Uterus (tissue), 2 donors: ENCODE results near the gene MAMDC2.

Source experiments
- POLR2A ChIP-seq, 2 donors: fragments of 450-650 bp; IDR thresholded peaks; one replicate each; pipeline ENCODE4 v1.6.1; 2016; ENCODE audit warnings: antibody characterized with exemption in 2 of 2, mild to moderate bottlenecking in 1 of 2, moderate library complexity in 1 of 2
- TF ChIP-seq, protein P1 (sequence below), 4 experiments: fragments of 200-600 bp in 2 of 4; fragments of 450-650 bp in 2 of 4; sonication (generic) in 2 of 4; IDR thresholded peaks; one replicate each; pipeline ENCODE4 v1.5.1; 2016 to 2019; ENCODE audit warnings: antibody characterized with exemption in 4 of 4, mild to moderate bottlenecking in 2 of 4, moderate library complexity in 1 of 4

DNA sequence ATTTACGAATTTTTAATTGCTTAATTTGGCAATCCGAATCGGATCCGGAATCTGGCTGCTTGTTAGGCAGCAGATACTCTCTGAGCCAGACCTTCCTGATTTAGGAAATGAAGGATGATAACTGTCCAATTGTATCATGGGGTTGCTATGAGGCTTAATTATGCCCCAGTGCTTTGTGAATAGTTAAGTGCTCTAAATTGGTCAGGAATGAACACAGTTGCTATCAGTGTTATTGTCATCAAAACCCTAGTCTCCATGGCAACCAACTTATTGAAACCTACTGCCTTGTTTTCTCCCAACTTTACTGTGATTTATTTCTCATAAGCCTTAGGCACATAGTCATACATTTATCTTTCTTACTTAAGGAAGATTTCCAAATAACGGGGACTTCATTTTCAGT lies 47.9 kb downstream of the MAMDC2 start:
- TF ChIP-seq, protein P1, sequence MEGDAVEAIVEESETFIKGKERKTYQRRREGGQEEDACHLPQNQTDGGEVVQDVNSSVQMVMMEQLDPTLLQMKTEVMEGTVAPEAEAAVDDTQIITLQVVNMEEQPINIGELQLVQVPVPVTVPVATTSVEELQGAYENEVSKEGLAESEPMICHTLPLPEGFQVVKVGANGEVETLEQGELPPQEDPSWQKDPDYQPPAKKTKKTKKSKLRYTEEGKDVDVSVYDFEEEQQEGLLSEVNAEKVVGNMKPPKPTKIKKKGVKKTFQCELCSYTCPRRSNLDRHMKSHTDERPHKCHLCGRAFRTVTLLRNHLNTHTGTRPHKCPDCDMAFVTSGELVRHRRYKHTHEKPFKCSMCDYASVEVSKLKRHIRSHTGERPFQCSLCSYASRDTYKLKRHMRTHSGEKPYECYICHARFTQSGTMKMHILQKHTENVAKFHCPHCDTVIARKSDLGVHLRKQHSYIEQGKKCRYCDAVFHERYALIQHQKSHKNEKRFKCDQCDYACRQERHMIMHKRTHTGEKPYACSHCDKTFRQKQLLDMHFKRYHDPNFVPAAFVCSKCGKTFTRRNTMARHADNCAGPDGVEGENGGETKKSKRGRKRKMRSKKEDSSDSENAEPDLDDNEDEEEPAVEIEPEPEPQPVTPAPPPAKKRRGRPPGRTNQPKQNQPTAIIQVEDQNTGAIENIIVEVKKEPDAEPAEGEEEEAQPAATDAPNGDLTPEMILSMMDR (IDR thresholded peaks at IDR 0.05): no peak
- no peak for TF ChIP-seq POLR2A (IDR thresholded peaks at IDR 0.05)
